Limb (tissue), 2 donors: Measurements from ENCODE around the gene SLC39A3.

ENCODE experiments used
- DNase-seq, 2 donors: peaks; one replicate each; pipeline ENCODE4 v3.0.0-alpha.2; 2016; ENCODE audit errors: extremely low spot score in 2 of 2

Gene SLC39A3

GRCh38 chr19:2750808-2751437 lies 11.1 kb upstream of the SLC39A3 start:
- DNase-seq = no peak

GRCh38 chr19:2747349-2747748 lies 7.5 kb upstream of the SLC39A3 start:
- no peak for DNase-seq

GRCh38 chr19:2744113-2744512 lies 4.3 kb upstream of the SLC39A3 start:
- no peak for DNase-seq

- DNase-seq = no peak
These were observed 3.3 kb upstream of the SLC39A3 start for GRCh38 chr19:2743099-2743498.

GRCh38 chr19:2740314-2740656 lies 468 bp upstream of the SLC39A3 start:
- DNase-seq = no peak

- no peak for DNase-seq
These were observed 3.1 kb downstream of the SLC39A3 start for GRCh38 chr19:2736550-2737190.

GRCh38 chr19:2735374-2735773 lies 4.4 kb downstream of the SLC39A3 start:
- no peak for DNase-seq

- DNase-seq = no peak
These were observed 5.1 kb downstream of the SLC39A3 start for GRCh38 chr19:2734589-2735288.

GRCh38 chr19:2733930-2734588 lies 5.8 kb downstream of the SLC39A3 start:
- DNase-seq = peak in 1 of 2 donors; percentile 26

GRCh38 chr19:2732883-2733282 lies 6.9 kb downstream of the SLC39A3 start:
- peak in 1 of 2 donors; percentile 20 for DNase-seq

- no peak for DNase-seq
These were observed 7.6 kb downstream of the SLC39A3 start for GRCh38 chr19:2732157-2732725.

- DNase-seq = no peak
These were observed 8.4 kb downstream of the SLC39A3 start for GRCh38 chr19:2731181-2731995.

GRCh38 chr19:2729943-2730818 lies 9.6 kb downstream of the SLC39A3 start:
- no peak for DNase-seq

- no peak for DNase-seq
These were observed 10.9 kb downstream of the SLC39A3 start for GRCh38 chr19:2728783-2729387.

- DNase-seq = no peak
These were observed 12.2 kb downstream of the SLC39A3 start for GRCh38 chr19:2727640-2727944.

GRCh38 chr19:2726904-2727639 lies 12.7 kb downstream of the SLC39A3 start:
- no peak for DNase-seq

GRCh38 chr19:2726160-2726855 lies 13.5 kb downstream of the SLC39A3 start:
- no peak for DNase-seq

- no peak for DNase-seq
These were observed 15.7 kb downstream of the SLC39A3 start for GRCh38 chr19:2724148-2724557.

- DNase-seq = no peak
These were observed 16.1 kb downstream of the SLC39A3 start for GRCh38 chr19:2723747-2724146.
